Stimulated activated CD8-positive, alpha-beta memory T cell treated with anti-CD3 and anti-CD28 coated beads, Interleukin-12 subunit alpha, Interleukin-12 subunit beta, amount 100 ng/mL, for 4 hours (primary cell): Measurements from ENCODE around the gene CD300A.

Experiments
- DNase-seq: peaks from one replicate; pipeline ENCODE4 v3.0.0-alpha.2; 2020; ENCODE audit warnings: low read depth

Gene CD300A

GRCh38 chr17:74454197-74455024 lies 12.0 kb upstream of the CD300A start:
- no peak for DNase-seq

GRCh38 chr17:74455025-74455545 lies 11.3 kb upstream of the CD300A start:
- no peak for DNase-seq

- DNase-seq: no peak
These were observed 10.6 kb upstream of the CD300A start for GRCh38 chr17:74455821-74456220.

GRCh38 chr17:74457146-74457819 lies 9.2 kb upstream of the CD300A start:
- peak; percentile 50 for DNase-seq

- no peak for DNase-seq
These were observed 8.6 kb upstream of the CD300A start for GRCh38 chr17:74457820-74458166.

GRCh38 chr17:74458835-74459234 lies 7.6 kb upstream of the CD300A start:
- no peak for DNase-seq

GRCh38 chr17:74459622-74460021 lies 6.8 kb upstream of the CD300A start:
- no peak for DNase-seq

- no peak for DNase-seq
These were observed 6.2 kb upstream of the CD300A start for GRCh38 chr17:74460241-74460640.

- no peak for DNase-seq
These were observed 5.4 kb upstream of the CD300A start for GRCh38 chr17:74460996-74461395.

- no peak for DNase-seq
These were observed 4.8 kb upstream of the CD300A start for GRCh38 chr17:74461611-74462010.

- no peak for DNase-seq
These were observed 1.6 kb upstream of the CD300A start for GRCh38 chr17:74464730-74465377.

- DNase-seq: no peak
These were observed 890 bp upstream of the CD300A start for GRCh38 chr17:74465378-74466110.

GRCh38 chr17:74466828-74467184 lies 372 bp downstream of the CD300A start:
- DNase-seq: no peak

- no peak for DNase-seq
These were observed 952 bp downstream of the CD300A start for GRCh38 chr17:74467221-74467951.

GRCh38 chr17:74471341-74471740 lies 4.9 kb downstream of the CD300A start:
- DNase-seq: no peak

GRCh38 chr17:74472890-74473289 lies 6.5 kb downstream of the CD300A start:
- no peak for DNase-seq

- no peak for DNase-seq
These were observed 6.9 kb downstream of the CD300A start for GRCh38 chr17:74473294-74473693.

GRCh38 chr17:74474043-74474792 lies 7.8 kb downstream of the CD300A start:
- DNase-seq: no peak

GRCh38 chr17:74475189-74475588 lies 8.8 kb downstream of the CD300A start:
- DNase-seq: no peak

- no peak for DNase-seq
These were observed 11.0 kb downstream of the CD300A start for GRCh38 chr17:74477411-74477810.
